T-helper 9 cell (primary cell): Measurements from ENCODE around the gene SRRM2.

Experiments
- DNase-seq: peaks from one replicate; pipeline ENCODE4 v3.0.0-alpha.2; 2020

Gene SRRM2

GRCh38 chr16:2740476-2740875, 12.0 kb upstream of the SRRM2 start:
- no peak for DNase-seq

- DNase-seq, result no peak
Observed at GRCh38 chr16:2741168-2741567, 11.3 kb upstream of the SRRM2 start.

- DNase-seq, result no peak
Observed at GRCh38 chr16:2742323-2743006, 10.0 kb upstream of the SRRM2 start.

- no peak for DNase-seq
Observed at GRCh38 chr16:2743007-2743810, 9.2 kb upstream of the SRRM2 start.

- no peak for DNase-seq
Observed at GRCh38 chr16:2744711-2745110, 7.7 kb upstream of the SRRM2 start.

GRCh38 chr16:2745116-2745890, 7.1 kb upstream of the SRRM2 start:
- no peak for DNase-seq

- no peak for DNase-seq
Observed at GRCh38 chr16:2745961-2746360, 6.5 kb upstream of the SRRM2 start.

- no peak for DNase-seq
Observed at GRCh38 chr16:2748757-2749455, 3.5 kb upstream of the SRRM2 start.

- no peak for DNase-seq
Observed at GRCh38 chr16:2749476-2749875, 3.0 kb upstream of the SRRM2 start.

- DNase-seq, result no peak
Observed at GRCh38 chr16:2749936-2750335, 2.5 kb upstream of the SRRM2 start.

GRCh38 chr16:2751577-2752034, 832 bp upstream of the SRRM2 start:
- DNase-seq, result no peak

GRCh38 chr16:2752850-2753732, 653 bp downstream of the SRRM2 start:
- DNase-seq, result no peak

GRCh38 chr16:2753733-2754020, 1.2 kb downstream of the SRRM2 start:
- DNase-seq, result no peak

- no peak for DNase-seq
Observed at GRCh38 chr16:2755158-2755557, 2.7 kb downstream of the SRRM2 start.

- no peak for DNase-seq
Observed at GRCh38 chr16:2756288-2757015, 4.0 kb downstream of the SRRM2 start.

GRCh38 chr16:2757344-2757743, 4.9 kb downstream of the SRRM2 start:
- no peak for DNase-seq

- no peak for DNase-seq
Observed at GRCh38 chr16:2761472-2761871, 9.0 kb downstream of the SRRM2 start.

- no peak for DNase-seq
Observed at GRCh38 chr16:2761886-2762583, 9.6 kb downstream of the SRRM2 start.

GRCh38 chr16:2762711-2763110, 10.3 kb downstream of the SRRM2 start:
- DNase-seq, result no peak

GRCh38 chr16:2763173-2763572, 10.7 kb downstream of the SRRM2 start:
- no peak for DNase-seq

GRCh38 chr16:2764718-2765117, 12.3 kb downstream of the SRRM2 start:
- no peak for DNase-seq
